Natural killer cell (primary cell): ENCODE results near the gene PDE6A. TPM values are rescaled to one million over a fixed set of nuclear protein-coding genes. Genes with fewer than 3 reads are reported as not detected.

Source experiments
- ATAC-seq, 3 donors: fragments of 150-1000 bp in 2 of 3; fragments of 200-7000 bp in 1 of 3; cut with Tn5 transposase; 1 replicate in 1 of 3; 2 replicates in 2 of 3; pipeline ENCODE4 v1.10.0; 2021; ENCODE audit warnings: mild to moderate bottlenecking in 2 of 3, moderate library complexity in 2 of 3
- DNase-seq, 2 donors: peaks; one replicate each; pipeline versions ENCODE4 v3.0.0 to v3.0.0-alpha.2; 2013 to 2021; ENCODE audit warnings: mixed read lengths in 1 of 2
- H3K27ac ChIP-seq: one replicate; pipeline ENCODE4 v1.5.1; 2013; ENCODE audit warnings: mild to moderate bottlenecking, low read length
- H3K27me3 ChIP-seq: one replicate; pipeline ENCODE4 v1.6.1; 2013; ENCODE audit warnings: low read length; ENCODE audit not compliant: control insufficient read depth, insufficient read depth
- H3K36me3 ChIP-seq: one replicate; pipeline ENCODE4 v1.6.1; 2013; ENCODE audit warnings: low read length; ENCODE audit not compliant: control insufficient read depth, insufficient read depth
- H3K4me1 ChIP-seq: one replicate; pipeline ENCODE4 v1.6.1; 2013; ENCODE audit warnings: low read length; ENCODE audit not compliant: control insufficient read depth, insufficient read depth
- H3K4me3 ChIP-seq: one replicate; pipeline ENCODE4 v1.5.1; 2013; ENCODE audit warnings: low read length
- H3K9me3 ChIP-seq: one replicate; pipeline ENCODE4 v1.6.1; 2013; ENCODE audit warnings: low read length; ENCODE audit not compliant: control insufficient read depth, insufficient read depth
- H3K27ac Mint-ChIP-seq, 2 donors: one replicate each; pipeline ENCODE4 v1.8.0; 2022; ENCODE audit warnings: mild to moderate bottlenecking in 2 of 2, mixed read lengths in 2 of 2, moderate library complexity in 1 of 2
- H3K27me3 Mint-ChIP-seq, 2 donors: one replicate each; pipeline ENCODE4 v1.8.0; 2022; ENCODE audit warnings: low read depth in 2 of 2, mixed read lengths in 2 of 2
- H3K36me3 Mint-ChIP-seq: one replicate; pipeline ENCODE4 v1.8.0; 2022; ENCODE audit warnings: mixed read lengths
- H3K4me1 Mint-ChIP-seq, 2 donors: one replicate each; pipeline ENCODE4 v1.8.0; 2022; ENCODE audit warnings: mixed read lengths in 2 of 2
- H3K4me3 Mint-ChIP-seq: one replicate; pipeline ENCODE4 v1.8.0; 2022; ENCODE audit warnings: mild to moderate bottlenecking, moderate library complexity, mixed read lengths
- H3K9me3 Mint-ChIP-seq, 2 donors: one replicate each; pipeline ENCODE4 v1.8.0; 2022; ENCODE audit warnings: mixed read lengths in 2 of 2
- WGBS: methylation state at CpG from one replicate; pipeline ENCODE4 v1.1.7; 2013; ENCODE audit warnings: missing lambda C conversion rate; ENCODE audit not compliant: insufficient coverage; 5-methylcytosine and 5-hydroxymethylcytosine counted together
- intact Hi-C: fragments of 100-400 bp; cut with micrococcal nuclease; formaldehyde crosslinking; loops from one replicate; pipeline ENCODE4 v1.14.2; 2022
- total RNA-seq, 4 donors: library from RNA; stranded (reverse); fragments of 120-200 nt in 1 of 4; gene quantifications; one replicate each; pipeline versions ENCODE4 v1.2.3 to v1.2.4, GENCODE V29; 2013 to 2022
- TF ChIP-seq, protein P1 (sequence below): fragments of 200-600 bp; IDR thresholded peaks from one replicate; pipeline ENCODE4 v1.8.0; 2022; ENCODE audit warnings: antibody characterized with exemption

PDE6A gene
- total RNA-seq, 3 donors from 2014 or later (not counting 1 experiment from before 2014, with no cell fraction given): not detected

DNA sequence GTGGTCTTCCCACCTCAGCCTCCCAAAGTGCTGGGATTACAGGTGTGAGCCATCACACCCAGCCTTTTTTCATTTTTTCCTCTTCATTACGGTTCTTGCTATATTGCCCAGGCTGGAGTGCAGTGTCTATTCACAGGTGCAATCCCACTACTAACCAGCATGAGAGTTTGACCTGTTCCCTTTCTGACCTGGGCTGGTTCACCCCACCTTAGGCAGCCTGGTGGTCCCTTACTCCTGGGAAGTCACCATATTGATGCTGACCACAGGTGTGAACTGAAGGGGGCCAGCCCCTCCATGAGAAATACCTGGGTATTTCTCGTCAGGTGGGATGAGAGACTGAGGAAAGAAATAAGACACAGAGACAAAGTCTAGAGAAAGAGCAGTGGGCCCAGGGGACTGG, 2.4 kb downstream of the PDE6A start:
- DNase-seq: no peak
- TF ChIP-seq, protein P1, sequence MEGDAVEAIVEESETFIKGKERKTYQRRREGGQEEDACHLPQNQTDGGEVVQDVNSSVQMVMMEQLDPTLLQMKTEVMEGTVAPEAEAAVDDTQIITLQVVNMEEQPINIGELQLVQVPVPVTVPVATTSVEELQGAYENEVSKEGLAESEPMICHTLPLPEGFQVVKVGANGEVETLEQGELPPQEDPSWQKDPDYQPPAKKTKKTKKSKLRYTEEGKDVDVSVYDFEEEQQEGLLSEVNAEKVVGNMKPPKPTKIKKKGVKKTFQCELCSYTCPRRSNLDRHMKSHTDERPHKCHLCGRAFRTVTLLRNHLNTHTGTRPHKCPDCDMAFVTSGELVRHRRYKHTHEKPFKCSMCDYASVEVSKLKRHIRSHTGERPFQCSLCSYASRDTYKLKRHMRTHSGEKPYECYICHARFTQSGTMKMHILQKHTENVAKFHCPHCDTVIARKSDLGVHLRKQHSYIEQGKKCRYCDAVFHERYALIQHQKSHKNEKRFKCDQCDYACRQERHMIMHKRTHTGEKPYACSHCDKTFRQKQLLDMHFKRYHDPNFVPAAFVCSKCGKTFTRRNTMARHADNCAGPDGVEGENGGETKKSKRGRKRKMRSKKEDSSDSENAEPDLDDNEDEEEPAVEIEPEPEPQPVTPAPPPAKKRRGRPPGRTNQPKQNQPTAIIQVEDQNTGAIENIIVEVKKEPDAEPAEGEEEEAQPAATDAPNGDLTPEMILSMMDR: no peak

GRCh38 chr5:149941795-149942194, 2.8 kb downstream of the PDE6A start:
- Mint-ChIP-seq H3K4me1 (no peaks in the 10 kb centered on the region), H3K27ac (no peak overlapping the region), H3K9me3 (no peaks in the 10 kb centered on the region), H3K27me3 (peaks cover 10 to 25% of the 10 kb centered on the region in 2 donors), H3K4me3 (no peak overlapping the region), H3K36me3 (no peaks in the 10 kb centered on the region)
- Histone ChIP-seq H3K36me3 (no peaks in the 10 kb centered on the region), H3K9me3 (no peaks in the 10 kb centered on the region), H3K27me3 (no peaks in the 10 kb centered on the region), H3K4me1 (no peaks in the 10 kb centered on the region), H3K27ac (no peak overlapping the region), H3K4me3 (no peak overlapping the region)
- DNase-seq: no peak
- 91% methylated on average over 4 of the region's 4 CpGs for WGBS
- intact Hi-C loops: no loop called here
- TF ChIP-seq, protein P1: no peak
- ATAC-seq: no peak

More for the DNA sequence above, 2.4 kb downstream of the PDE6A start:
- no peaks in the 10 kb centered on the region for H3K36me3 Mint-ChIP-seq
- no peak overlapping the region for H3K4me3 Mint-ChIP-seq
- Histone ChIP-seq H3K9me3 (no peaks in the 10 kb centered on the region), H3K27ac (no peak overlapping the region), H3K27me3 (no peaks in the 10 kb centered on the region), H3K4me1 (no peaks in the 10 kb centered on the region), H3K4me3 (no peak overlapping the region), H3K36me3 (no peaks in the 10 kb centered on the region)
- intact Hi-C loops: no loop called here
- H3K4me1 Mint-ChIP-seq: no peaks in the 10 kb centered on the region
- H3K27me3 Mint-ChIP-seq: peaks cover 7 to 26% of the 10 kb centered on the region in 2 donors
- H3K9me3 Mint-ChIP-seq: no peaks in the 10 kb centered on the region
- H3K27ac Mint-ChIP-seq: no peak overlapping the region
- 93% methylated on average over 2 of the region's 2 CpGs for WGBS
- no peak for ATAC-seq

DNA sequence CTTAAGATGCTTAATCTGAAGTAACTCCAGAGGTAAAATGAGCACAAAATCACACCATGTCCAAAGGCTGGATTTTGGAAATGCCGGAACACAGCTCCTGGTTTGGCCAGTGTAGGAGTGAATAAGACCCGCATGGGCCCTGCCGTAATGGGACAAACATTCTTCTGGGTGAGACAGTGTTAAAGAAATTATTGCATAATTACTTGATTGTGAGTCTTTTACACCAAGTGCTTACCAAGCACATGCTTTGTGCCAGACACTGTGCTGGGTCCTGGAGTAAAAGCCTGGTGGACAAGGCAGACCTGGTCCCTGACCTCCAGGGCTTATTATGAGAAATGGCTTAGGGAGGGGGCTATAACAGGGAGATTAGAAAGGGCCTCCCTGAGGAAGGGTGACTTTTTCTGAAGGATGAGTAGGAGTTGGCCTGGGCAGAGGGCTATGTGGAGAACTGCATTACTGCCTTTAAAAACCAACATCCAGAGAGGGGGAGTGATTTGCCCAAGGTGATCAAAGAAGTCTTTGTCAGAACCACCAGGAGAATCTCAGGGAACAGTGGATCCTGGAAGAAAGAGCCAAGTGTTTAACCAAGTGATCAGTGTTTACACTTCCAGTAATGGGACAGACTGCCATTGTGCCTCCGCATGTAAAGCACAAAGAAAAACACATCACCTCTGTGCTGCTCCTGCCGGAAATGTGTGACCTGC, 3.5 kb downstream of the PDE6A start:
- intact Hi-C loops: no loop called here
- H3K4me3 Mint-ChIP-seq: no peak overlapping the region
- Histone ChIP-seq H3K27me3 (no peaks in the 10 kb centered on the region), H3K4me3 (no peak overlapping the region), H3K27ac (no peak overlapping the region), H3K4me1 (no peaks in the 10 kb centered on the region), H3K9me3 (no peaks in the 10 kb centered on the region), H3K36me3 (no peaks in the 10 kb centered on the region)
- ATAC-seq (no peak), DNase-seq (no peak)
- no peak overlapping the region for H3K27ac Mint-ChIP-seq
- no peaks in the 10 kb centered on the region for H3K36me3 Mint-ChIP-seq
- TF ChIP-seq, protein P1: no peak
- H3K9me3 Mint-ChIP-seq: no peaks in the 10 kb centered on the region
- H3K27me3 Mint-ChIP-seq: peaks cover 8 to 18% of the 10 kb centered on the region in 2 donors
- no peaks in the 10 kb centered on the region for H3K4me1 Mint-ChIP-seq
- WGBS: 96% methylated on average over 5 of the region's 5 CpGs

DNA sequence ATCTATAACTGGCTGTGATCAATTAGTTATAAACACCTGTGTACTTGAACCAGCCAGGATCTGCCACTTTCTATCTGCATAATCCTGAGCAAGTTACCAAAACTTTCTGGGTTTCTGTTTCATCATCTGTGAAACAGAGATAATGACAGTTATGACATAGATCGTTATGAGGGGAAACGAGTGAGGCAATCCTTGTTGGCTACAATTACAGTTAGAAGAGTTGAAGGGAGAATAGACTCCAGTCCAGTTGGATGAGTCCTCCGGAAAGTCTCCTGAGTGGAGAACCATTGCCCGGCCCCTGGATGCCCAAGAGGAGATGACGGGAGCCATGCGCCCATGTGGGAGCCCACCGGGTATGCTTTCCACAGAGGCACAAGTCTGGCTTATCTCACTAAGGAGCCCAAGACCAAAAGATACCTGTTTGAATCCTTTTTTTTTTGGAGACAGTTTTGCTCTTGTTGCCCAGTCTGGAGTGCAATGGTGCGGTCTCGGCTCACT, 4.5 kb downstream of the PDE6A start:
- no peaks in the 10 kb centered on the region for H3K36me3 ChIP-seq
- no peak overlapping the region for H3K27ac Mint-ChIP-seq
- DNase-seq: no peak
- intact Hi-C loops: no loop called here
- no peak for ATAC-seq
- no peak overlapping the region for H3K4me3 ChIP-seq
- H3K27me3 Mint-ChIP-seq: peaks cover 7 to 17% of the 10 kb centered on the region in 2 donors
- H3K4me1 ChIP-seq: no peaks in the 10 kb centered on the region
- no peak overlapping the region for H3K4me3 Mint-ChIP-seq
- H3K27me3 ChIP-seq: no peaks in the 10 kb centered on the region
- H3K9me3 ChIP-seq: no peaks in the 10 kb centered on the region
- no peaks in the 10 kb centered on the region for H3K9me3 Mint-ChIP-seq
- no peak overlapping the region for H3K27ac ChIP-seq
- no peaks in the 10 kb centered on the region for H3K36me3 Mint-ChIP-seq
- 83% methylated on average over 9 of the region's 9 CpGs for WGBS
- H3K4me1 Mint-ChIP-seq: no peaks in the 10 kb centered on the region
- TF ChIP-seq, protein P1: no peak
